ENCODE data around the gene ATXN10.

DNA sequence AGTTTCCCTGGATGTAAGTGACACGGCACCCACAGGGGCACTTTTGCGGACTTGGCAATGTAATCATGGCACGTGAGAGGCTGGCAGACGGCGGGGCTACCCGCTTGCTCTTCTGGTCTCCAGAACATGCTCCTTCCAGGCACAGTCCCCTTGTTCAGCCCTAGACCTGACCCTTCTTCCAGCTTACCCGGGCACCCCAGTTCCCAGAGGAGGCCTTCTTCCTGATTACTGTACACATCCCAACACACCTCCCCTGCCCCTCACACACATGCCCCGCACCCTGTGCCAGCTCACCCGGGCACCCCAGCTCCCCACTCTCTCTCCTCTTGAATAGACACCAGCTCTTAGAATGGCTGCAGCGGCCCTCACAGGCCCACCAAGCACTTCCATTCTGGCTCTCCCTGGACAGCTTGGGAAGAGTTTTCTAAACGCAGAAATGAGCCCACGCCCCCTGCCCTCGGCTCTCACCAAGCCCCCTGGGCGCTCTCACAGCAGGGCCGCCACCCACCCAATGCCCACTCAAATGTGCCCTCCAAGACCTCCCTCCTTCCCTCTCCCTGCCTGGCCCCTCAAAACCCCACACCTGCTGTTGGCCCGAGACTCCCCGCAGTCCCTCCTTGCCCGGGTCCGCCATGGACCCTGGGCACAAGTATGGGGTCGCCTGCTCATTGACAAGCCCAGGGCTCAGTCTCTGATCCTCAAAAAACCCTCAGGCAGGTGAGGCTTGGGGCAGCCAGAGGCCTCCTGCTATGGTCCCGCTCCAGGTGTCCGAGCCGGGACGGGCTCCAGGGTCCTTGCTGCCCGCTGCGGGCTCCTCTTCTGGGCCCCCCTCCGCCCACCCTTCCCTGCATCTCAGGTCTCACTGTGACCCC, 216.8 kb downstream of the ATXN10 start:
- no peak for TF ChIP-seq CTCF (IDR thresholded peaks at IDR 0.05)
- no peak for TF ChIP-seq POLR2A (IDR thresholded peaks at IDR 0.05)
